ENCODE results near the gene ANTXR2.
"Not testable (repeated sequence)": the region's sequence is repeated elsewhere in the genome, so short reads cannot be mapped to it uniquely, and the experiment has no call there.

ANTXR2 gene

GRCh38 chr4:80072744-80073472, at the start of gene ANTXR2:
Gene ANTXR2 (minus strand): TSS chr4:80073229. CDS start chr4:80072560, 669 bp downstream.
- DNase-seq: peak; percentile 93

GRCh38 chr4:80121815-80122214, 48.8 kb upstream of the ANTXR2 start:
- DNase-seq: not testable (repeated sequence)

GRCh38 chr4:80119620-80120019, 46.6 kb upstream of the ANTXR2 start:
- DNase-seq: not testable (repeated sequence)

- DNase-seq: no peak
Measured at GRCh38 chr4:80116516-80116915, 43.5 kb upstream of the ANTXR2 start.

GRCh38 chr4:80115368-80116181, 42.5 kb upstream of the ANTXR2 start:
- no peak for DNase-seq

- no peak for DNase-seq
Measured at GRCh38 chr4:80114732-80115265, 41.8 kb upstream of the ANTXR2 start.

GRCh38 chr4:80113615-80114014, 40.6 kb upstream of the ANTXR2 start:
- DNase-seq: no peak

- DNase-seq: no peak
Measured at GRCh38 chr4:80112236-80112635, 39.2 kb upstream of the ANTXR2 start.

- no peak for DNase-seq
Measured at GRCh38 chr4:80111276-80111675, 38.2 kb upstream of the ANTXR2 start.

- no peak for DNase-seq
Measured at GRCh38 chr4:80107374-80107773, 34.3 kb upstream of the ANTXR2 start.

GRCh38 chr4:80104927-80105326, 31.9 kb upstream of the ANTXR2 start:
- DNase-seq: no peak

GRCh38 chr4:80103629-80104028, 30.6 kb upstream of the ANTXR2 start:
- DNase-seq: no peak

GRCh38 chr4:80101792-80102116, 28.7 kb upstream of the ANTXR2 start:
- DNase-seq: no peak

GRCh38 chr4:80101071-80101791, 28.2 kb upstream of the ANTXR2 start:
- DNase-seq: no peak

GRCh38 chr4:80099671-80100070, 26.6 kb upstream of the ANTXR2 start:
- DNase-seq: no peak

GRCh38 chr4:80098635-80099034, 25.6 kb upstream of the ANTXR2 start:
- DNase-seq: no peak

GRCh38 chr4:80097400-80098177, 24.6 kb upstream of the ANTXR2 start:
- no peak for DNase-seq

- DNase-seq: no peak
Measured at GRCh38 chr4:80096175-80096850, 23.3 kb upstream of the ANTXR2 start.

- no peak for DNase-seq
Measured at GRCh38 chr4:80094191-80094590, 21.2 kb upstream of the ANTXR2 start.

GRCh38 chr4:80093563-80093962, 20.5 kb upstream of the ANTXR2 start:
- no peak for DNase-seq

GRCh38 chr4:80092847-80093246, 19.8 kb upstream of the ANTXR2 start:
- DNase-seq: no peak

- no peak for DNase-seq
Measured at GRCh38 chr4:80092088-80092487, 19.1 kb upstream of the ANTXR2 start.

Measured in amniotic stem cell (primary cell).